ENCODE results near the gene SAXO1. TPM values are rescaled to one million over a fixed set of nuclear protein-coding genes. Genes with fewer than 3 reads are reported as not detected.

SAXO1 gene
- polyA plus RNA-seq, 3 donors, result not detected

GRCh38 chr9:19050637-19051591, 17.9 kb upstream of the SAXO1 start:
- Histone ChIP-seq H2AFZ (ENCODE audit: insufficient read depth, low read depth, low read length, poor library complexity, severe bottlenecking) (no peak overlapping the region), H3K9me3 (replicated peaks in 1 of 2; ENCODE audit: control insufficient read depth in 1 of 2, insufficient read depth in 1 of 2, low read length in 2 of 2) (no peaks in the 10 kb centered on the region), H3K4me2 (replicated peaks; ENCODE audit: extremely low read depth, low read length, poor library complexity, severe bottlenecking) (peak overlapping the region; percentile 100), H3K27ac (ENCODE audit: low read depth in 1 of 2, low read length in 2 of 2) (peak overlapping the region in 1 of 2 donors; percentile 95), H4K20me1 (ENCODE audit: insufficient read depth, low read length) (peaks cover 13% of the 10 kb centered on the region), H3K27me3 (ENCODE audit: control insufficient read depth in 2 of 2, insufficient read depth in 2 of 2, low read length in 2 of 2) (no peaks in the 10 kb centered on the region), H3K4me1 (ENCODE audit: control insufficient read depth in 1 of 2, insufficient read depth in 2 of 2, low read length in 2 of 2) (peaks cover 27 to 31% of the 10 kb centered on the region in 2 donors), H3K9ac (ENCODE audit: insufficient read depth, low read length, poor library complexity, severe bottlenecking) (peak overlapping the region; percentile 94), H3K79me2 (ENCODE audit: insufficient read depth, low read length) (peaks cover 25% of the 10 kb centered on the region), H3K4me3 (replicated peaks in 1 of 3; ENCODE audit: low read depth in 2 of 3, low read length in 3 of 3) (peak overlapping the region; percentile 85 to 96 (median 89)), H3K36me3 (replicated peaks in 1 of 2; ENCODE audit: control insufficient read depth in 1 of 2, insufficient read depth in 2 of 2, low read length in 2 of 2) (peaks cover 1 to 4% of the 10 kb centered on the region in 2 donors)
- no peak overlapping the region for H3K27ac Mint-ChIP-seq
- peaks cover 0 to 2% (median 0%) of the 10 kb centered on the region in 3 donors for H3K27me3 Mint-ChIP-seq (ENCODE audit: low read depth in 3 of 3)
- peaks cover 37% of the 10 kb centered on the region for H3K4me1 Mint-ChIP-seq
- no peak for TF ChIP-seq CTCF (IDR thresholded peaks at IDR 0.05)
- intact Hi-C loops (cut with micrococcal nuclease), result no loop called here
- WGBS (ENCODE audit: insufficient coverage), result no CpG with 5 or more reads among the region's 12 CpGs
- H3K36me3 Mint-ChIP-seq, result peaks cover 9 to 10% of the 10 kb centered on the region in 2 donors
- H3K9me3 Mint-ChIP-seq, result no peaks in the 10 kb centered on the region
- DNase-seq, result no peak
- peak overlapping the region; percentile 95 to 96 for H3K4me3 Mint-ChIP-seq

GRCh38 chr9:19049917-19050636, 17.1 kb upstream of the SAXO1 start:
- DNase-seq, result peak in 1 of 3 donors; percentile 6
- H3K4me2 ChIP-seq (replicated peaks; ENCODE audit: extremely low read depth, low read length, poor library complexity, severe bottlenecking), result peak overlapping the region; percentile 100
- WGBS (ENCODE audit: insufficient coverage), result 2% methylated on average over 24 of the region's 33 CpGs
- no peak for TF ChIP-seq CTCF (IDR thresholded peaks at IDR 0.05)
- peaks cover 13% of the 10 kb centered on the region for H4K20me1 ChIP-seq (ENCODE audit: insufficient read depth, low read length)
- H3K36me3 ChIP-seq (replicated peaks in 1 of 2; ENCODE audit: control insufficient read depth in 1 of 2, insufficient read depth in 2 of 2, low read length in 2 of 2), result no peaks in the 10 kb centered on the region
- H3K4me1 ChIP-seq (ENCODE audit: control insufficient read depth in 1 of 2, insufficient read depth in 2 of 2, low read length in 2 of 2), result peaks cover 27 to 31% of the 10 kb centered on the region in 2 donors
- Mint-ChIP-seq H3K4me3 (peak overlapping the region; percentile 95 to 96), H3K9me3 (no peaks in the 10 kb centered on the region), H3K27ac (peak overlapping the region; percentile 92 to 97 (median 97)), H3K4me1 (peaks cover 37% of the 10 kb centered on the region), H3K27me3 (ENCODE audit: low read depth in 3 of 3) (peaks cover 0 to 2% (median 0%) of the 10 kb centered on the region in 3 donors), H3K36me3 (peaks cover 6% of the 10 kb centered on the region in 2 donors)
- peak overlapping the region; percentile 85 to 96 (median 89) for H3K4me3 ChIP-seq (replicated peaks in 1 of 3; ENCODE audit: low read depth in 2 of 3, low read length in 3 of 3)
- no peaks in the 10 kb centered on the region for H3K27me3 ChIP-seq (ENCODE audit: control insufficient read depth in 2 of 2, insufficient read depth in 2 of 2, low read length in 2 of 2)
- no peaks in the 10 kb centered on the region for H3K9me3 ChIP-seq (replicated peaks in 1 of 2; ENCODE audit: control insufficient read depth in 1 of 2, insufficient read depth in 1 of 2, low read length in 2 of 2)
- H3K27ac ChIP-seq (ENCODE audit: low read depth in 1 of 2, low read length in 2 of 2), result peak overlapping the region; percentile 93 to 95
- peak overlapping the region; percentile 94 for H3K9ac ChIP-seq (ENCODE audit: insufficient read depth, low read length, poor library complexity, severe bottlenecking)
- peak overlapping the region; percentile 90 for H2AFZ ChIP-seq (ENCODE audit: insufficient read depth, low read depth, low read length, poor library complexity, severe bottlenecking)
- H3K79me2 ChIP-seq (ENCODE audit: insufficient read depth, low read length), result peaks cover 25% of the 10 kb centered on the region
- intact Hi-C loops (cut with micrococcal nuclease), result loop anchor here in 1 of 2 donors (2.0 to 10.0 kb wide), 4 partner anchors 55 to 332 kb away; partner anchors contain the start of genes DENND4C, HAUS6 and RPS6
